Esophagus squamous epithelium (tissue), 4 donors: Measurements from ENCODE around the gene SMAD3.

Experiments
- CTCF ChIP-seq, 6 experiments: fragments of 450-650 bp in 4 of 6; fragments of 200-600 bp in 2 of 6; sonication (generic) in 2 of 6; IDR thresholded peaks; one replicate each; pipeline ENCODE4 v1.5.1; 2016 to 2019; ENCODE audit warnings: antibody characterized with exemption in 6 of 6, mild to moderate bottlenecking in 4 of 6, moderate library complexity in 4 of 6
- POLR2A ChIP-seq, 4 donors: fragments of 450-650 bp; IDR thresholded peaks; one replicate each; pipeline ENCODE4 v1.6.1; 2017; ENCODE audit warnings: antibody characterized with exemption in 4 of 4, mild to moderate bottlenecking in 4 of 4, moderate library complexity in 3 of 4

GRCh38 chr15:67202091-67202490 is 136.7 kb downstream of the SMAD3 start:
- no peak for TF ChIP-seq CTCF (IDR thresholded peaks at IDR 0.05)
- no peak for TF ChIP-seq POLR2A (IDR thresholded peaks at IDR 0.05)
